AG04449 (cell line): Measurements from ENCODE around the gene CENPT.
A peak's percentile ranks its signal among the peaks of the same experiment; 100 is the strongest.

ENCODE experiments used
- CTCF ChIA-PET: fragments of 350-600 bp; formaldehyde crosslinking; extraction: SDS; loops from one replicate; lab custom pipeline; 2021; ENCODE audit warnings: antibody characterized with exemption; lab: Yijun Ruan, JAX
- POLR2A ChIA-PET: fragments of 400-600, 350-600 bp; formaldehyde crosslinking; extraction: SDS; loops from one replicate; lab custom pipeline; 2020; ENCODE audit warnings: antibody characterized with exemption, inconsistent platforms; lab: Yijun Ruan, JAX
- DNase-seq: peaks from one replicate; pipeline ENCODE4 v3.0.0-alpha.2; 2010; ENCODE audit warnings: low read depth, low spot score
- H3K4me3 ChIP-seq: 2 replicates; pipeline ENCODE4 v1.5.1; 2011; ENCODE audit warnings: low read depth, mild to moderate bottlenecking, control low read depth, low read length
- CTCF ChIP-seq: IDR thresholded peaks from one replicate; pipeline ENCODE4 v1.5.1; 2011; ENCODE audit warnings: mild to moderate bottlenecking, moderate library complexity, low read length, control low read depth, inconsistent platforms; ENCODE audit not compliant: insufficient read depth; ENCODE audit errors: missing control alignments

Gene CENPT

GRCh38 chr16:67879462-67879861 lies 32.0 kb upstream of the CENPT start:
- ChIA-PET POLR2A (no interaction called here), CTCF (interaction anchor here (1.2 to 11.9 kb wide), 3 partner anchors 14 to 63 kb away, joined by 4 to 196 read pairs (median 5); partner anchors contain the start of genes CTRL and PSMB10)
- no peak for TF ChIP-seq CTCF

GRCh38 chr16:67878846-67879245 lies 31.4 kb upstream of the CENPT start:
- CTCF ChIA-PET = interaction anchor here (1.2 to 1.7 kb wide), 2 partner anchors 14 to 62 kb away, joined by 4 to 5 read pairs; no protein-coding TSS in a partner anchor
- no peak for DNase-seq

More at GRCh38 chr16:67879462-67879861, 32.0 kb upstream of the CENPT start:
- DNase-seq = no peak
- H3K4me3 ChIP-seq = no peak overlapping the region

GRCh38 chr16:67878232-67878631 lies 30.7 kb upstream of the CENPT start:
- no peak overlapping the region for H3K4me3 ChIP-seq
- no peak for DNase-seq
- no peak for TF ChIP-seq CTCF
- POLR2A ChIA-PET = no interaction called here
- CTCF ChIA-PET = no interaction called here

More at GRCh38 chr16:67878846-67879245, 31.4 kb upstream of the CENPT start:
- POLR2A ChIA-PET = no interaction called here
- no peak overlapping the region for H3K4me3 ChIP-seq
- TF ChIP-seq CTCF = no peak

- TF ChIP-seq CTCF = no peak
- H3K4me3 ChIP-seq = no peak overlapping the region
- ChIA-PET CTCF (interaction anchor here (1.0 to 4.3 kb wide), 4 partner anchors 6 to 65 kb away, joined by 3 to 67 read pairs (median 4); partner anchors contain the start of gene NRN1L), POLR2A (no interaction called here)
- DNase-seq = no peak
These were observed 29.6 kb upstream of the CENPT start for GRCh38 chr16:67877064-67877463.

- POLR2A ChIA-PET = no interaction called here
- no peak for DNase-seq
- peak overlapping the region; percentile 68 for H3K4me3 ChIP-seq
- TF ChIP-seq CTCF = no peak
- CTCF ChIA-PET = interaction anchor here (0.9 to 4.3 kb wide), 6 partner anchors 9 to 61 kb away, joined by 3 to 67 read pairs (median 6); partner anchors contain the start of gene NRN1L
These were observed 26.9 kb upstream of the CENPT start for GRCh38 chr16:67874372-67874771.

GRCh38 chr16:67873435-67874370 lies 26.2 kb upstream of the CENPT start:
- TF ChIP-seq CTCF = no peak
- ChIA-PET POLR2A (interaction anchor here (1.0 to 1.2 kb wide), 3 partner anchors 11 to 29 kb away, joined by 3 to 4 read pairs (median 3); no protein-coding TSS in a partner anchor), CTCF (interaction anchor here (0.7 to 4.3 kb wide), 9 partner anchors 9 to 62 kb away, joined by 3 to 67 read pairs (median 5); partner anchors contain the start of gene NRN1L)
- no peak for DNase-seq
- peak overlapping the region; percentile 68 for H3K4me3 ChIP-seq
